Central memory CD4-positive, alpha-beta T cell (primary cell): ENCODE measurements around the gene SFXN5.

Source experiments
- DNase-seq: peaks from one replicate; pipeline ENCODE4 v3.0.0; 2022

SFXN5 gene

DNA sequence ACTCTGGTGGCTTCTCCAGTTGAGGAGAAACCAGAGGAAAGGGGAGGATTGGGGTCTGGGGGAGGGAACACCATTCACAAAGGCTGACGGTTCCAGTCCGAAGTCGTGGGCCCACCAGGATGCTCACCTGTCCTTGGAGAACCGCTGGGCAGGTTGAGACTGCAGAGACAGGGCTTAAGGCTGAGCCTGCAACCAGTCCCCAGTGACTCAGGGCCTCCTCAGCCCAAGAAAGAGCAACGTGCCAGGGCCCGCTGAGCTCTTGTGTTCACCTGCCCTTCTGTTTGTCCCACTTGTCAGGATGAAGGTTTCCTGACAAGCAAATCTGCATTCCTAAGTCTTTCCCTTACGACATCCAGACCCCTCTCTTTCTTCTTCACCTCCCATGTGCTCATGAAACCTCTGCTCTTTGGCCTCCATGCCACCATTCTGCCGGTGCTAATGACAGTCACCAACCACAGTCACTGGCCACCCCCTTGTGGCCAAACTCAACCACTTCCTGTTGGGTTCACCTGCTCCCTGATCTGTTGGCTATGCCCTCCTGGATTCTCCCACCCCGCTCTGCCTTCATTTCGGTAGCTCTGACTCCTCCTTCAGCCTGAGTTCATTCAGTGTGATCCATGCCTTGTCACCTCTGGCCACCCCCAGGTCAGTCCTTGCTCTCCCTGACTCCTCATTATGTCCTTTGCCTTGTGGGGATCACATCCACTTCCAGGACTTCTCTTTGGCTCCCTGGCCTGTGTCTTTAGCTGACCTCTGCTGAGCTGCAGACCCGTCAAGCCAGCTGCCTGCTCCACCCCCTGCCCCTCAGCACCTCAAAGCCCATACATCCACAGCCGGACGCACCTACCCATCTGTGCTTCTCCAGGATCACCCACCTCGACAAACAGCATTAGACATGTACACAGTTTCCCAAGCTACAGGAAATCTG, 136.6 kb downstream of the SFXN5 start:
- no peak for DNase-seq

GRCh38 chr2:72933646-72934151, 137.8 kb downstream of the SFXN5 start:
- no peak for DNase-seq

GRCh38 chr2:72933207-72933606, 138.3 kb downstream of the SFXN5 start:
- no peak for DNase-seq

DNA sequence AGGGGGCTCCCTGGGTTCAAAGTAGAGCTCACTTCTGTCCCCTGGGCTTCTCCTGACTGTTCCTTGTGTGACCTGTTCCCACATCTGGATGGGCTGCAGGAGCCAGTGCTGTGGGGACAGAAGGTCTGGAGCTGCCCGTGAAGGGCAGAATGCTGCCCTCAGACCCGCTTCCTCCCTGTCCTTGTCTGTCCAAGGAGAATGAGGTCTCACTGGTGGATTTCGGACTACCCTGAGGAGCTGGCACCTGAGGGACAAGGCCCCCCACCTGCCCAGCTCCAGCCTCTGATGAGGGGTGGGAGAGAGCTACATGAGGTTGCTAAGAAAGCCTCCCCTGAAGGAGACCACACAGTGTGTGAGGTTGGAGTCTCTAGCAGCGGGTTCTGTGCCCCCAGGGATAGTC, 138.7 kb downstream of the SFXN5 start:
- DNase-seq, result no peak

GRCh38 chr2:72932045-72932740, 139.3 kb downstream of the SFXN5 start:
- DNase-seq, result no peak

DNA sequence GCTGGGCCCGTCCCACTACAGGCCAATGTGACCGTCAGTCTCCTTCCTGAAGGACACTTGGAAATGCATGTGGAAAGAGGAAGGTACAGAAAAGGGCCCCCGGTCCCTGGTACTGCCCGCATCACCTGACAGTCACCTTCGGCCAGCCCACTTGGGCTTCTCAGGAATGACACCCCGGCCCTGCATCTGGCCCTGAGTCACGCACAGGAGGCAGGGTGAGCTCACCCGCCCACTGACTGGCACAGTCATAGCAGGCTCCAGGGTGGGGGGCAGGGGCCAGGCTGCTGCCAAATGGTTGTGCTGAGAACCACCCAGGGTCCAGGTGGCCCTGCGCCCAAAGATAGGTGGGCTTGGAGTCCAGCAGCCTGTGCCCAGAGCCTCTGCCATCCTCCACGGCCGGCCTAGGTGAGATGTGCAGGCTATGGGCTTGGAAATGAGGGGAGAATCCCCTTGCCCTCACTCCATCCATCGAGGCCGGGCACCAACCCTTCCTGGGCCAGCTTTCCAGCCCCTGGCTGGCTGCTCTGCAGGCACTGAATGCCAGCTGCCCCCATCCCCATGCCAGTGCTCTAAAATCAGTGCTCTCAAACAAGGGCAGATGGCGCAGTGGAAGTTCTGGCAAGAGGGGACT, 140.1 kb downstream of the SFXN5 start:
- DNase-seq, result no peak

DNA sequence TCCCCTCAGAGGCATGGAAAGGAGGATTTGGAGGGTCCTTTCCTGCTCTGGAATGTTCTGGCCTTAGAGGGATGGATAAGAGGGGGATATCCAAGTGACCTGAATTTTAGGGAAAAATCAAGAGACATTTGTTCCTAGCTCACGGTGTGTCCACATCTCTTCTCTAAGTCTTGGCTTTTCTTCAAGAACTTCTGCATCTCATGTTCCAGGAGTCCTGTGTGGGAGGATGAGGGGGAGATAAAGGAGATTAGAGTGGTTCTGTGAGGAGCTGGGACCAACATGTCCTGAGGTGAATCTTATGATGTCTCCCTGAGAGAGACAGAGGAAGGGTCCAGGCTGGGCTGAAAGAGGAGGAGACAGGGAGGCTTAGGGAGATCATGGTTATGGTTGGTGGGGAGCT, 142.5 kb downstream of the SFXN5 start:
- DNase-seq, result no peak

DNA sequence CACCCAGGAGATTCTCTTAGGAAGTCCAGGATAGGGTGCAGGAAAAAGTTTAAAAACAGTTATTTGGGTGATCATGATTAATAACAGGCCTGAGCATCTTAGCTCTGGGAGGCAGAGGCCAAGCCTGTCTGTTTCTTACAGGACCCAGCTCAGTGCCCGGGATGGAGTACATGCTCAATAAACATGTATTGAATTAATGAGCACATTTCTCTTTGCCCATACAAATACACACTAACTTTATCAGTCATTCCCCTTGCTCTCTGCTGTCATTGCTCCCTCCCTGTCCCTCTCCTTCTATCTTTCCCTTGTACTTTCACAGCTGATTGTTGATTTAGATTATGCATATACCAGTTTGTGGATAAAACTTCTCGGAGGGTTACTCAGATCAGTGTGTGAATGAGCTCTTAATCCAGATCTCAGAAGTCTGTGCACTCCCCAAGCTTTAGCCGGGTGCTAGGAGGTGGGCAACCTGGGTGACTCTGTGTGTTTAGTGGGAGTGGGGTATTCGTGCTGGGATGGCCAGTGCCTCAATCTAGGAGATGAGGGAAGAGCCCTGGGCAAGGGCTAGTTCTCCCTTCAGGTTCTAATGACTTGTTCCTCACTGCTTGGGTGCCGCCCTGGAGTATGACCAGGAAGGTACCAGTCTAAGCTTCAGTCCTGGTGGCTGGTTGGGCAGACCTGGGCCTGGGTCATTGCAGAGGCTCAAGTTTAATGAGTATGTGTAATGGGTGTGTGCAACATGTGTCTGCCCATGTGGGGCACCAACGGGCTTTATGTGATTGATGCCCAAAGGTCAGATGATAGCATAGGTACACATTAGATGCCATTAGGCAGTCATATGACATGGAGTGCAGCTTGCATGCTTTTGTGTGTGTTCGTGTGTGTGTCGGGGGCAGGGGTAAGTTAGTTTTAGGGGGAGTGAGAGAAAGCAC, 143.6 kb downstream of the SFXN5 start:
- DNase-seq, result no peak

- DNase-seq, result no peak
Observed at GRCh38 chr2:72926811-72927465, 144.6 kb downstream of the SFXN5 start.

- no peak for DNase-seq
Observed at GRCh38 chr2:72926368-72926767, 145.1 kb downstream of the SFXN5 start.

- DNase-seq, result no peak
Observed at GRCh38 chr2:72925328-72925943, 146.1 kb downstream of the SFXN5 start.

- no peak for DNase-seq
Observed at GRCh38 chr2:72924353-72925240, 146.9 kb downstream of the SFXN5 start.

GRCh38 chr2:72923833-72924352, 147.6 kb downstream of the SFXN5 start:
- DNase-seq, result no peak

DNA sequence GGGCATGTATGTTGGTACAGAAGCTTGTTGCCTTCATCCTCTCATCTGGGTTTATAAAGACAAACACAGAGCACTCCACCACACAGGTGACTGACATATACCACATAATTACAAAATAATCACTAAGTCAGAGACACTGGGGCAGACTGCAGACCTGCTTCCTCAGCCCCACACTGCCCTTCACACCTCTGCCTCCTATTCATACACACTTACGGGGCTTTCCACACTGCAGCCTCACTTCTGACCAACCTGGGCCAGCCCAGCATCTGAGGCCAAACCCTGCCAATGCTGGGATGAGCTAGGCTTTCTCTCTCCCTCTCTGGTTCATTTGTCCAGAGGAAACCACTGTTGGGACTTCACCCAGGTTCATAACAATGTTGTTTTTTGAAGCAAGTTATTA, 149.7 kb downstream of the SFXN5 start:
- DNase-seq, result no peak

DNA sequence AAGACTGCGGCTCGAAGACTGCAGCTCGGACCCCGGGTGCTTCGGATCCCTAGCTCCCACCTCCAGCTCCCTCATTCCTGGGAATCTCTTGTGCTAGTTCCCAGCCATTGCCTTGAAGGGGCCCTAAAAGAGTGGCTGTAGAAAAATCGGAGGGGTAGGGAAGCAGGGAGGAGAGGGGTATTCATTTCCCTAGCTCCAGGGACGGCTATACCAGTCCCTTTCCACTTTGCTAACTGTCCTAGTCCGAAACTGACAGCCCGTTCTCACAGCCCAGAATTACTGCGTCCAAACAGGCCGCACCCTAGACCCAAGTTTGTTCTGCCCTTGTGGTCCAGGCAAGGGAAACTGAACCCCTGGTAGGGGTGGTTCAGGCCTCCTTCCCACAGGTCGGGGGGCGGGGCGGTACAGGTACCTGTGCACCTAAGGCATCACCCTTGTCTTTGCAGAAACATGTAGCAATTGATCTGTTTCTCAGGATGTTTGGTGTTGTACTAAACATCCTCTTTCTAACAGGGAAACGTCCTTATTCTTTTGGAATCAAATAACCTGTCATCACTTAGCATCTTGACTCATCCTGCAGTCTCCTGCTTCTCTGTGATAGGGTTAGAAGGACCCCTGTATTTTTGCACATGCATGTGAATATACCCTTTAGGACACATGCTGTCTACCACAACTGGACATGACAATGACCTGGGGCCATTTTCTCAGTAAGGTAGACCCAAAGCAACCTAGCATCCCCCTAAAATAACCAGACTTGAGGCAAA, 150.2 kb downstream of the SFXN5 start:
- no peak for DNase-seq

DNA sequence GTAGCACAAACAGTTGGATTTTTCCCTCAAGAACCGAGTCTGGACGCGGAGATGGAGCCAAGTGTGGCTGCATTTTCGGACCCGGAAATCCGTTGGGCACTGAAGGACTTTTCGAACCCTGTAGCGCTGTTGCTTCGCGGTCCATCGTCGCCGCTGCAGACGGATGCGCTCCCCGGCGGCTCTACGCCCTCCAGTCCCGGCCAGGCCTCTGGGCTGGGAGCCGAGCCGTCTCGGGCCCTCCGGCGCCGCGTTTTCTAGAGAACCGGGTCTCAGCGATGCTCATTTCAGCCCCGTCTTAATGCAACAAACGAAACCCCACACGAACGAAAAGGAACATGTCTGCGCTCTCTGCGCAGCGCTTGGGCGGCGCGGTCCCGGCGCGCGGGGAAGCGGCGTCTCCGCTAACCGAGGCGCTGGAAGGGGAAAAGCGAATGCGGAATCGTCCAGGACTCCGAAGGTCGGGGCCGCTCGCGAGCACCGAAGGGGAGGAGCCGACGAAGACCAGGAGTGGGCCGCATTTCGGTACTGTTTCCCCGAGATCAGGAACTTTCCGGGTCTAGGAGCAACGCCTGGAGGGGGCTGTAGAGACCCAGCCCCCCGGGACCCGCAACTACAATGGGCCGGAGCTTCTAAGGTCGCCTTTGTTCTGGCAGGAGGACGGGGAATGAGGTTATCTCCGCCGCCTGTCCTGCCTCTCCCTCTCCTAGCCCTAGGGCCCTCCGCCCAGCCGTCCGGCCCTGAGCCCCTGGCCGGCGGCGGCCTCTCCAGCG, 151.0 kb downstream of the SFXN5 start:
- no peak for DNase-seq

DNA sequence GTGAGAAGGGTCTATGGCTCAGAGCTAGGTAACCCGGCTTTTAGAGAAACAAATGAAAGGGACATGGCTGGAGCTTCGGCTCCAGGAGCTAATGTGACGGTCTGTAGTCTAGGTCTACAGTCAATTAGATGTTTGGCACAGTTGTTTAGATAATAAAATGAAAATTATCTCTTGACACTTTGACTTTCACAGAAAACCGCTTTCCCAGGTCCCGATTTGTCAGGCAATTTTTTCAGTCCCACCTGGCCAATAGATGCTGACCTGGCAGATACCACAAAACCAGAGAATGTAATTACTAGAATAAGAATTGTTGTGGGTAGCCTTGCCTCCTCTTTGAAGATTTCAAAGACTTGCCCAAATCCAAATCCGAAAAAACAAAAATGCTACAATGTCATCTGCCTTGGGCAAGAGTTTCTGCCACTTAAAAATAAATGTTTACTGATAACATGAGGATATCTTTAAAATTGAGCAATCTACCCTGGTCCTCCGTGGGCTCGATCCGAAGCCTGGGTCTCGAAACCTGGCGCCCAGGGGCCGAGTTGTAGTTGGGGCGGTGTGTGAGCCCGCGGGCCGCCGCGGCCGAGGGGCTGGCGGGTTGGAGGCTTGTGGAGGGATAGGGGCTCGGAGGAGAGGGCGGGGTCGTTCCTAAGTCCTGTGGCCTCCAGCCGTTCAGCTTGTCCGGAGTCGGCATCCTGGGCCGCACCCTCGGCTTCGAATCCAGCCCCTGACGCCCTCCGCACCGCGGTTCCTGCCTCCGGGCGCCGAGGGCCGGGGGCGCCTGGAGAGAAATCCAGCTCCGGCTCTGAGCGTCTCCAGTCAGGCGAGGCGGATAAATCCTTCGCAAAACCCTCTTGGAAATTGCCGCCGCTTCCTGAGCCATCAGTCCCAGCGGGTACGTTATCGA, 151.8 kb downstream of the SFXN5 start:
- no peak for DNase-seq
